ENCODE results near the gene ST8SIA2.

DNA sequence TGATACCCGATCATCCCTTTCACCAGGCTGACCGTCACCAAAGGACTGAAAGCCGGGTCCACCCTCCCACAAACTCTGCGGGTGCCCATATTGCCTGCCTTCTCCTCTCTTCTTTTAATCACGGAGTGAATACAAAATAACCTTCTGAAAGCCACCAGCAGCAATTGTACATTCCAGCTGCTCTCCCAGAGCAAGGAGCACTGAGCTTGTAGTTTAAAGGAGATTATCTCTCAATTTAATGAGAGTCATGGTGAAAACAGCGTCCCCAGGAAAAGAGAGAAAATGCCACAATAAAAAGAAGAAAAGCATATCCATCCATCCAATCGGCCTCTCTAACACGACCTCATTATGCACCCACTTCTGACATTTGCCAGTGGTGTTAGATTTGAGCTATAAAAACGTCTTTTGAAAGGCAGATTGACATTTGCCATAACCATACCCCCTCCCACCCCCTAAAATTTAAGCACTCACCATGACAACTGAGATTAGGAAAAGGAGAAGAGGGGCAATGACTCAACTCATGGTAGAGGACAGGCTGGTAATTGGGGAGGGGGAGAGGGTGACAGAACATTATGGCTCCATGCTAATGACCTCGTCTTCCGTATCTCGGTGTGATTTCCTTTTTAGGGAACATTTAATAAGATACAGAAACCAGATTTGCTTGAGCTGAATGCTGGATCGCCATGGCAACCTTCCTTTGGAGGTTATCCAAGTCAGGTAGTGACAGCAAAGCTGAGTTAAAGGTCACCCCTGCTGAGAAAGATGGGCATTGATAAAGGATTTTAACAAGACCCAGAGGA, 106.2 kb downstream of the ST8SIA2 start:
- TF ChIP-seq CTCF (IDR thresholded peaks at IDR 0.05) (no peak), POLR2A (IDR thresholded peaks at IDR 0.05) (no peak)
